Liver (tissue), 9 donors: ENCODE data around the gene C10orf67. TPM values are rescaled to one million over a fixed set of nuclear protein-coding genes. Genes with fewer than 3 reads are reported as not detected.

Experiments used
- DNase-seq: peaks from one replicate; pipeline ENCODE4 v3.0.0-alpha.2; 2017; ENCODE audit warnings: low spot score
- H3K27ac ChIP-seq, 2 donors: one replicate each; pipeline ENCODE4 v1.7.0; 2013; ENCODE audit warnings: inconsistent platforms in 2 of 2, low read length in 2 of 2, control low read depth in 1 of 2, low read depth in 1 of 2, mild to moderate bottlenecking in 1 of 2
- H3K27me3 ChIP-seq, 4 donors: one replicate each; pipeline versions ENCODE4 v1.6.1 to v1.7.0; 2013; ENCODE audit warnings: low read length in 3 of 4, inconsistent platforms in 1 of 4, mild to moderate bottlenecking in 1 of 4, moderate library complexity in 1 of 4; ENCODE audit not compliant: control insufficient read depth in 4 of 4, insufficient read depth in 4 of 4
- H3K36me3 ChIP-seq, 4 donors: one replicate each; pipeline versions ENCODE4 v1.6.1 to v1.7.0; 2013; ENCODE audit warnings: low read length in 3 of 4, mild to moderate bottlenecking in 3 of 4, low read depth in 1 of 4, moderate library complexity in 1 of 4; ENCODE audit not compliant: control insufficient read depth in 4 of 4, insufficient read depth in 3 of 4
- H3K4me1 ChIP-seq, 4 donors: one replicate each; pipeline versions ENCODE4 v1.6.1 to v1.7.0; 2013; ENCODE audit warnings: low read length in 3 of 4, mild to moderate bottlenecking in 3 of 4, moderate library complexity in 1 of 4; ENCODE audit not compliant: control insufficient read depth in 4 of 4, insufficient read depth in 4 of 4
- H3K4me3 ChIP-seq, 3 donors: one replicate each; pipeline versions ENCODE4 v1.6.1 to v1.7.0; 2013; ENCODE audit warnings: low read length in 3 of 3, control low read depth in 1 of 3, low read depth in 1 of 3, mild to moderate bottlenecking in 1 of 3
- H3K9ac ChIP-seq, 2 donors: one replicate each; pipeline ENCODE4 v1.7.0; 2013; ENCODE audit warnings: low read length in 2 of 2, mild to moderate bottlenecking in 2 of 2, moderate library complexity in 2 of 2, control low read depth in 1 of 2, low read depth in 1 of 2
- H3K9me3 ChIP-seq, 4 donors: one replicate each; pipeline versions ENCODE4 v1.6.1 to v1.7.0; 2013; ENCODE audit warnings: low read length in 3 of 4; ENCODE audit not compliant: control insufficient read depth in 4 of 4
- EGR1 ChIP-seq, 2 donors: IDR thresholded peaks; 2 replicates each; pipeline ENCODE4 v1.6.1; 2016 to 2018; ENCODE audit warnings: antibody characterized with exemption in 2 of 2, low read depth in 2 of 2
- FOXA1 ChIP-seq: IDR thresholded peaks from 2 replicates; pipeline ENCODE4 v1.6.1; 2016; ENCODE audit warnings: antibody characterized with exemption
- FOXA2 ChIP-seq: IDR thresholded peaks from 2 replicates; pipeline ENCODE4 v1.6.1; 2016; ENCODE audit warnings: antibody characterized with exemption
- GABPA ChIP-seq, 2 donors: IDR thresholded peaks in 1 of 2; conservative IDR thresholded peaks in 1 of 2; 2 replicates each; pipeline ENCODE4 v1.6.1; 2016; ENCODE audit warnings: antibody characterized with exemption in 2 of 2, mild to moderate bottlenecking in 1 of 2, moderate library complexity in 1 of 2
- HNF4A ChIP-seq, 2 donors: conservative IDR thresholded peaks; 2 replicates each; pipeline ENCODE4 v1.6.1; 2016; ENCODE audit warnings: antibody characterized with exemption in 2 of 2, mild to moderate bottlenecking in 2 of 2
- HNF4G ChIP-seq: IDR thresholded peaks from 2 replicates; pipeline ENCODE4 v1.6.1; 2016; ENCODE audit warnings: antibody characterized with exemption
- JUND ChIP-seq, 2 donors: IDR thresholded peaks; 2 replicates each; pipeline ENCODE4 v1.6.1; 2016; ENCODE audit warnings: antibody characterized with exemption in 2 of 2
- NR2F2 ChIP-seq: IDR thresholded peaks from 2 replicates; pipeline ENCODE4 v1.6.1; 2016; ENCODE audit warnings: antibody characterized with exemption
- RAD21 ChIP-seq, 2 donors: IDR thresholded peaks; 2 replicates each; pipeline ENCODE4 v1.6.1; 2016; ENCODE audit warnings: antibody characterized with exemption in 2 of 2, mild to moderate bottlenecking in 2 of 2
- RXRA ChIP-seq, 2 donors: IDR thresholded peaks; 2 replicates each; pipeline ENCODE4 v1.6.1; 2017 to 2018; ENCODE audit warnings: antibody characterized with exemption in 2 of 2, mild to moderate bottlenecking in 1 of 2
- SP1 ChIP-seq: IDR thresholded peaks from 2 replicates; pipeline ENCODE4 v1.6.1; 2018; ENCODE audit warnings: antibody characterized with exemption, mild to moderate bottlenecking
- TAF1 ChIP-seq: conservative IDR thresholded peaks from 2 replicates; pipeline ENCODE4 v1.6.1; 2016; ENCODE audit warnings: antibody characterized with exemption, mild to moderate bottlenecking
- YY1 ChIP-seq: IDR thresholded peaks from 2 replicates; pipeline ENCODE4 v1.6.1; 2016; ENCODE audit warnings: antibody characterized with exemption, mild to moderate bottlenecking
- WGBS: extraction: QIAGEN DNeasy Blood & Tissue Kit; methylation state at CpG from one replicate; pipeline ENCODE4 v1.1.7; 2013; 5-methylcytosine and 5-hydroxymethylcytosine counted together
- polyA plus RNA-seq, 2 donors: library from polyadenylated mRNA; stranded (reverse) in 1 of 2; unstranded in 1 of 2; fragments of 200-250 nt in 1 of 2; fragments of >200 nt in 1 of 2; fragmentation: Nextera tagmentation in 1 of 2; extraction: Ambion mirVana in 1 of 2; gene quantifications; one replicate each; pipeline versions ENCODE4 v1.2.1 to v1.2.3, GENCODE V29; 2013 to 2015
- total RNA-seq, 2 donors: library from RNA; depleted of rRNA; stranded (reverse); fragments of >200 nt; gene quantifications; one replicate each; pipeline ENCODE4 v1.2.3, GENCODE V29; 2014
- TF ChIP-seq, protein P1 (sequence below): IDR thresholded peaks from 2 replicates; pipeline ENCODE4 v1.6.1; 2016; ENCODE audit warnings: antibody characterized with exemption
- TF ChIP-seq, protein P2 (sequence below): fragments of 150-350 bp; IDR thresholded peaks from 2 replicates; pipeline ENCODE4 v1.5.1; 2017; ENCODE audit warnings: improper control_type of control experiment, low read depth, low read length; ENCODE audit not compliant: missing input control
- TF ChIP-seq, protein P3 (sequence below): IDR thresholded peaks from 2 replicates; pipeline ENCODE4 v1.6.1; 2016; ENCODE audit warnings: antibody characterized with exemption
- TF ChIP-seq, protein P4 (sequence below): IDR thresholded peaks from 2 replicates; pipeline ENCODE4 v1.6.1; 2016; ENCODE audit warnings: antibody characterized with exemption, mild to moderate bottlenecking
- TF ChIP-seq, protein P5 (sequence below): IDR thresholded peaks from 2 replicates; pipeline ENCODE4 v1.6.1; 2016; ENCODE audit warnings: antibody characterized with exemption
- donor health status: healthy.
- donor health status: healthy.
- donor health status: healthy.
- donor health status: healthy.
- donor health status: healthy.

Gene C10orf67
- total and polyA plus RNA-seq, 4 donors: 0.02 TPM; not detected in 3

DNA sequence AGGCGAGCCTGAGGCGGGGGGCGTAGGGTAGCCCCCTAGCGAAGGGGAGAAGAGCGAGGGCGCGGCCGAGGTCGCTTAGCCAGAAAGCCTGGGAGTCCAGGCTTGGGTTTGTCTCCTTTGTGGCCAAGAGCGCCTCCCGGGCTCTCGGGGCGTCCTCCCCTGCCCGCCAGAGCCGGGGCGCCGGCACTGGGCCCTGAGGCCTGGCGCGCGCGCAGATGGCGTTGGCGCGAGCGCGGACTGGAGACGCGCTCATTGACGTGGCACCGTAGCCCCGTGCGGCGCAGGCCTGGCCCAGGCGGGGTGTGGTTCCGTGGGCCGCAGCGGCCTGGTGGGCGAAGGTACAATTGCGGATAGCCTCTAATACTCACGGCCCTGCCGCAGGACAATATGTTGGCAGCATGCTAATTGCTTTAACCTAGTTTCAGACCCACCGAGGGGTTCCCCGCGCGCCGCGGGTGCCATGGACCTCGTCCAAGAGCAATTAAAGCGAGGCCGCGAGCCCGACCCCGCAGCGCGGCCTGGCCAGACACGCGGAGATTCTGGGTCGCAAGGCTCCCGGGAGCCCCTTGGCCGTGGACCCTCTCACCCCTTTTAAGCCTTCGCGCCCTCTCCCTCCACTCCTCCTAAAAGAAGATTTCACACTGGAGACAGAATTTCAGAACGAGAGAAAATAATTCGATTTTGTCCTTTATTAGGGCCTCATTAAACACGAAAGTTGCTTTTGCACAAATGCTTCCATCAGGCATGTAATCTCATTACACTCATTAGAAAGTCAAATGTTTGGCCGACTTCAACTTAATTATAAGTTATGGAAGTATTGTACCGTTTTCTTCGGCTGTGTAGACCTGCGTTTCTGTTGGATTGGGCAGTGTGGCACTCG lies 149.4 kb downstream of the C10orf67 start:
- no peak overlapping the region for H3K4me3 ChIP-seq
- TF ChIP-seq, protein P1, sequence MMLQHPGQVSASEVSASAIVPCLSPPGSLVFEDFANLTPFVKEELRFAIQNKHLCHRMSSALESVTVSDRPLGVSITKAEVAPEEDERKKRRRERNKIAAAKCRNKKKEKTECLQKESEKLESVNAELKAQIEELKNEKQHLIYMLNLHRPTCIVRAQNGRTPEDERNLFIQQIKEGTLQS: no peak
- TF ChIP-seq, protein P2, sequence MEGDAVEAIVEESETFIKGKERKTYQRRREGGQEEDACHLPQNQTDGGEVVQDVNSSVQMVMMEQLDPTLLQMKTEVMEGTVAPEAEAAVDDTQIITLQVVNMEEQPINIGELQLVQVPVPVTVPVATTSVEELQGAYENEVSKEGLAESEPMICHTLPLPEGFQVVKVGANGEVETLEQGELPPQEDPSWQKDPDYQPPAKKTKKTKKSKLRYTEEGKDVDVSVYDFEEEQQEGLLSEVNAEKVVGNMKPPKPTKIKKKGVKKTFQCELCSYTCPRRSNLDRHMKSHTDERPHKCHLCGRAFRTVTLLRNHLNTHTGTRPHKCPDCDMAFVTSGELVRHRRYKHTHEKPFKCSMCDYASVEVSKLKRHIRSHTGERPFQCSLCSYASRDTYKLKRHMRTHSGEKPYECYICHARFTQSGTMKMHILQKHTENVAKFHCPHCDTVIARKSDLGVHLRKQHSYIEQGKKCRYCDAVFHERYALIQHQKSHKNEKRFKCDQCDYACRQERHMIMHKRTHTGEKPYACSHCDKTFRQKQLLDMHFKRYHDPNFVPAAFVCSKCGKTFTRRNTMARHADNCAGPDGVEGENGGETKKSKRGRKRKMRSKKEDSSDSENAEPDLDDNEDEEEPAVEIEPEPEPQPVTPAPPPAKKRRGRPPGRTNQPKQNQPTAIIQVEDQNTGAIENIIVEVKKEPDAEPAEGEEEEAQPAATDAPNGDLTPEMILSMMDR: no peak
- TF ChIP-seq FOXA2 (no peak), HNF4G (no peak), YY1 (no peak), GABPA (IDR thresholded peaks at IDR 0.05 in 1 of 2, conservative IDR thresholded peaks at IDR 0.05 in 1 of 2) (no peak), RXRA (IDR thresholded peaks at IDR 0.05) (no peak)
- 6% methylated on average over 70 of the region's 70 CpGs for WGBS
- no peak overlapping the region for H3K27ac ChIP-seq
- no peak for DNase-seq
- H3K9me3 ChIP-seq: no peaks in the 10 kb centered on the region
- peaks cover 3 to 24% (median 10%) of the 10 kb centered on the region in 4 donors for H3K4me1 ChIP-seq
- H3K9ac ChIP-seq: no peak overlapping the region
- H3K36me3 ChIP-seq: no peaks in the 10 kb centered on the region
- peaks cover 8 to 34% (median 12%) of the 10 kb centered on the region in 4 donors for H3K27me3 ChIP-seq

DNA sequence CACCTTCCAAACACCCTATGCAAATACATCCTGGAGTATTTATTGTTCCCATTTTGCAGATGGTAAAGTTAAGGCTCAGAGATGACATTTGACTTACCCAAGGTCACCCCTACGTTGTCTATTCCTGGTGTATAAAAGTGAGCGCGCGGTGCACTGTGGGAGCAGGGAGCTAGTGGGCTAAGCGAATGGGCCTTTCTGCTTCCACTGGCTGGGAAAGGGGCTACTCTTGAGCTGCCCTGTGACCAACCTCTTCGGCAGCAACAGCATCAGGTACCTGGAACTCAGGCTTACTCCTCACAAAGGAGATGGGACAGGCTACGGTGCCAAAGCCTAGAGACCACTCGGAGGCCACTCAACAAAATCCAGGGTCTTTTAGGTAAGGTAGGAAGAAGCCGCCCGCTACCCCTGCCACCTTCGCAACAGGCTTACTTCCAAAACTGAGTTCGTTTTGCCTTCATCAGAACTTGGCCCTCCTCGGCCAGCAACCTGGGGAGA lies 150.1 kb downstream of the C10orf67 start:
- no peak overlapping the region for H3K4me3 ChIP-seq
- no peak for DNase-seq
- no peak overlapping the region for H3K9ac ChIP-seq
- TF ChIP-seq GABPA (IDR thresholded peaks at IDR 0.05 in 1 of 2, conservative IDR thresholded peaks at IDR 0.05 in 1 of 2): no peak
- TF ChIP-seq TAF1: no peak
- TF ChIP-seq HNF4A (conservative IDR thresholded peaks at IDR 0.05): no peak
- no peak for TF ChIP-seq YY1
- TF ChIP-seq, protein P1: no peak
- no peak for TF ChIP-seq HNF4G
- no peak for TF ChIP-seq FOXA2
- no peak for TF ChIP-seq SP1
- TF ChIP-seq, protein P3, sequence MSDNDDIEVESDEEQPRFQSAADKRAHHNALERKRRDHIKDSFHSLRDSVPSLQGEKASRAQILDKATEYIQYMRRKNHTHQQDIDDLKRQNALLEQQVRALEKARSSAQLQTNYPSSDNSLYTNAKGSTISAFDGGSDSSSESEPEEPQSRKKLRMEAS: no peak
- no peak for TF ChIP-seq NR2F2
- TF ChIP-seq, protein P2: no peak
- no peak for TF ChIP-seq JUND (IDR thresholded peaks at IDR 0.05)
- TF ChIP-seq, protein P4, sequence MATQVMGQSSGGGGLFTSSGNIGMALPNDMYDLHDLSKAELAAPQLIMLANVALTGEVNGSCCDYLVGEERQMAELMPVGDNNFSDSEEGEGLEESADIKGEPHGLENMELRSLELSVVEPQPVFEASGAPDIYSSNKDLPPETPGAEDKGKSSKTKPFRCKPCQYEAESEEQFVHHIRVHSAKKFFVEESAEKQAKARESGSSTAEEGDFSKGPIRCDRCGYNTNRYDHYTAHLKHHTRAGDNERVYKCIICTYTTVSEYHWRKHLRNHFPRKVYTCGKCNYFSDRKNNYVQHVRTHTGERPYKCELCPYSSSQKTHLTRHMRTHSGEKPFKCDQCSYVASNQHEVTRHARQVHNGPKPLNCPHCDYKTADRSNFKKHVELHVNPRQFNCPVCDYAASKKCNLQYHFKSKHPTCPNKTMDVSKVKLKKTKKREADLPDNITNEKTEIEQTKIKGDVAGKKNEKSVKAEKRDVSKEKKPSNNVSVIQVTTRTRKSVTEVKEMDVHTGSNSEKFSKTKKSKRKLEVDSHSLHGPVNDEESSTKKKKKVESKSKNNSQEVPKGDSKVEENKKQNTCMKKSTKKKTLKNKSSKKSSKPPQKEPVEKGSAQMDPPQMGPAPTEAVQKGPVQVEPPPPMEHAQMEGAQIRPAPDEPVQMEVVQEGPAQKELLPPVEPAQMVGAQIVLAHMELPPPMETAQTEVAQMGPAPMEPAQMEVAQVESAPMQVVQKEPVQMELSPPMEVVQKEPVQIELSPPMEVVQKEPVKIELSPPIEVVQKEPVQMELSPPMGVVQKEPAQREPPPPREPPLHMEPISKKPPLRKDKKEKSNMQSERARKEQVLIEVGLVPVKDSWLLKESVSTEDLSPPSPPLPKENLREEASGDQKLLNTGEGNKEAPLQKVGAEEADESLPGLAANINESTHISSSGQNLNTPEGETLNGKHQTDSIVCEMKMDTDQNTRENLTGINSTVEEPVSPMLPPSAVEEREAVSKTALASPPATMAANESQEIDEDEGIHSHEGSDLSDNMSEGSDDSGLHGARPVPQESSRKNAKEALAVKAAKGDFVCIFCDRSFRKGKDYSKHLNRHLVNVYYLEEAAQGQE: no peak
- TF ChIP-seq FOXA1: no peak
- no peak for TF ChIP-seq RAD21 (IDR thresholded peaks at IDR 0.05)
- no peak for TF ChIP-seq RXRA (IDR thresholded peaks at IDR 0.05)
- TF ChIP-seq, protein P5, sequence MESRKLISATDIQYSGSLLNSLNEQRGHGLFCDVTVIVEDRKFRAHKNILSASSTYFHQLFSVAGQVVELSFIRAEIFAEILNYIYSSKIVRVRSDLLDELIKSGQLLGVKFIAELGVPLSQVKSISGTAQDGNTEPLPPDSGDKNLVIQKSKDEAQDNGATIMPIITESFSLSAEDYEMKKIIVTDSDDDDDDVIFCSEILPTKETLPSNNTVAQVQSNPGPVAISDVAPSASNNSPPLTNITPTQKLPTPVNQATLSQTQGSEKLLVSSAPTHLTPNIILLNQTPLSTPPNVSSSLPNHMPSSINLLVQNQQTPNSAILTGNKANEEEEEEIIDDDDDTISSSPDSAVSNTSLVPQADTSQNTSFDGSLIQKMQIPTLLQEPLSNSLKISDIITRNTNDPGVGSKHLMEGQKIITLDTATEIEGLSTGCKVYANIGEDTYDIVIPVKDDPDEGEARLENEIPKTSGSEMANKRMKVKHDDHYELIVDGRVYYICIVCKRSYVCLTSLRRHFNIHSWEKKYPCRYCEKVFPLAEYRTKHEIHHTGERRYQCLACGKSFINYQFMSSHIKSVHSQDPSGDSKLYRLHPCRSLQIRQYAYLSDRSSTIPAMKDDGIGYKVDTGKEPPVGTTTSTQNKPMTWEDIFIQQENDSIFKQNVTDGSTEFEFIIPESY: no peak
- TF ChIP-seq EGR1 (IDR thresholded peaks at IDR 0.05; ENCODE audit: low read depth in 2 of 2): no peak
- H3K4me1 ChIP-seq: peaks cover 3 to 24% (median 10%) of the 10 kb centered on the region in 4 donors
- peaks cover 6 to 34% (median 12%) of the 10 kb centered on the region in 4 donors for H3K27me3 ChIP-seq
- no peak overlapping the region for H3K27ac ChIP-seq
- H3K36me3 ChIP-seq: no peaks in the 10 kb centered on the region
- H3K9me3 ChIP-seq: no peaks in the 10 kb centered on the region
- 11% methylated on average over 13 of the region's 13 CpGs for WGBS
